ENCODE measurements around the gene GPANK1.

GPANK1 gene

GRCh38 chr6:31617010-31617409 is 47.8 kb downstream of the GPANK1 start:
- no peak for DNase-seq (ENCODE audit: low read depth)

DNA sequence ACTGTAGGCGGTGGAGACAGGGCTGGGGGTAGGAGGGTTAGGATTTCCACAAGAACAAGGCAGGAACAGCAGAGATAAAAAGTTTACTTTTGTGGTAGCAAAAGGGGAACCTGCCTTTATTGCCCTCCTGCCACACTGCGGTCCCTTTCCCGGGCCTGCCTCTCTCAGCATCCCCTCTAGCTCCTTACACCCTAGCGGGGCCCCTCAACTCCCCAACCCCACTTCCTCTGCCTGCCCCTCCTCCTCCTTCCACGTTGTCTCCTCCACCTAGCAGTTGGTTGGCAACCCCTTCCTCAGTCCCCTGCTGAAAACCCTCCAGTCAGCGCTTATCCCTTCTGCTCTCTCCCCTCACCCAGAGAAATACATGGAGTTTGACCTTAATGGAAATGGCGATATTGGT is 49.0 kb downstream of the GPANK1 start:
- no peak for DNase-seq (ENCODE audit: low read depth)

- no peak for DNase-seq (ENCODE audit: low read depth)
Measured at GRCh38 chr6:31614684-31615578, 49.9 kb downstream of the GPANK1 start, which contains the start of gene AIF1. AIF1 (plus strand) TSS chr6:31615234; CDS start chr6:31615330, 96 bp downstream.

- no peak for DNase-seq (ENCODE audit: low read depth)
Measured at GRCh38 chr6:31614075-31614619, 50.6 kb downstream of the GPANK1 start.

Data from fibroblast of gingiva (primary cell).